Fibroblast of lung (primary cell): ENCODE data around the gene PER2. TPM values are rescaled to one million over a fixed set of nuclear protein-coding genes. Genes with fewer than 3 reads are reported as not detected.

Source experiments
- DNase-seq, 2 donors: peaks; one replicate each; pipeline versions ENCODE4 v3.0.0 to v3.0.0-alpha.2; 2010; ENCODE audit warnings: low read depth in 2 of 2
- H2AFZ ChIP-seq: 2 replicates; pipeline ENCODE4 v1.5.1; 2012; ENCODE audit warnings: low read length, control low read depth, inconsistent platforms
- H3K27ac ChIP-seq: 2 replicates; pipeline ENCODE4 v1.5.1; 2011; ENCODE audit warnings: low read length, control low read depth; ENCODE audit not compliant: insufficient read depth
- H3K27me3 ChIP-seq: 2 replicates; pipeline ENCODE4 v1.5.1; 2011; ENCODE audit warnings: mild to moderate bottlenecking, low read length; ENCODE audit not compliant: control insufficient read depth, insufficient read depth
- H3K36me3 ChIP-seq: 2 replicates; pipeline ENCODE4 v1.5.1; 2011; ENCODE audit warnings: low read length; ENCODE audit not compliant: control insufficient read depth, insufficient read depth
- H3K4me1 ChIP-seq: 2 replicates; pipeline ENCODE4 v1.5.1; 2011; ENCODE audit warnings: low read length; ENCODE audit not compliant: control insufficient read depth, insufficient read depth; ENCODE audit errors: extremely low read depth
- H3K4me2 ChIP-seq: 2 replicates; pipeline ENCODE4 v1.5.1; 2011; ENCODE audit warnings: low read length, control low read depth; ENCODE audit not compliant: insufficient read depth; ENCODE audit errors: extremely low read depth
- H3K4me3 ChIP-seq, 4 experiments: fragments of 200-600 bp in 1 of 4; sonication (generic) in 1 of 4; replicated peaks in 1 of 4; 2 replicates each; pipeline ENCODE4 v1.5.1; 2011 to 2016; ENCODE audit warnings: low read length in 4 of 4, low read depth in 3 of 4, mild to moderate bottlenecking in 3 of 4, control low read depth in 2 of 4, inconsistent platforms in 1 of 4, mixed read lengths in 1 of 4; ENCODE audit not compliant: insufficient read depth in 1 of 4; ENCODE audit errors: control extremely low read depth in 1 of 4
- H3K79me2 ChIP-seq: 2 replicates; pipeline ENCODE4 v1.5.1; 2012; ENCODE audit warnings: mild to moderate bottlenecking, low read length, inconsistent platforms; ENCODE audit not compliant: control insufficient read depth, insufficient read depth
- H3K9ac ChIP-seq: 2 replicates; pipeline ENCODE4 v1.5.1; 2011; ENCODE audit warnings: mild to moderate bottlenecking, low read length, control low read depth; ENCODE audit not compliant: insufficient read depth
- H3K9me3 ChIP-seq: 2 replicates; pipeline ENCODE4 v1.5.1; 2012; ENCODE audit warnings: low read depth, low read length; ENCODE audit not compliant: control insufficient read depth, insufficient read depth
- H4K20me1 ChIP-seq: 2 replicates; pipeline ENCODE4 v1.5.1; 2011; ENCODE audit warnings: low read length; ENCODE audit not compliant: control insufficient read depth, insufficient read depth; ENCODE audit errors: extremely low read depth
- CTCF ChIP-seq, 2 donors: IDR thresholded peaks in 1 of 2; conservative IDR thresholded peaks in 1 of 2; 1 replicate in 1 of 2; 2 replicates in 1 of 2; pipeline ENCODE4 v1.5.1; 2011 to 2012; ENCODE audit warnings: low read length in 2 of 2, control low read depth in 1 of 2, inconsistent platforms in 1 of 2, low read depth in 1 of 2, mild to moderate bottlenecking in 1 of 2
- EZH2 ChIP-seq: IDR thresholded peaks from 2 replicates; pipeline ENCODE4 v1.5.1; 2012; ENCODE audit warnings: low read length, control low read depth, mild to moderate bottlenecking; ENCODE audit errors: missing control alignments
- polyA plus RNA-seq, 2 donors: library from polyadenylated mRNA; depleted of rRNA in 1 of 2; stranded (reverse) in 1 of 2; unstranded in 1 of 2; fragments of >200 nt; gene quantifications; 2 replicates each; pipeline ENCODE4 v1.2.1, GENCODE V29; 2011 to 2012; ENCODE audit warnings: missing spikeins in 1 of 2
- total RNA-seq: library from RNA; depleted of rRNA; stranded (reverse); fragments of >200 nt; gene quantifications from 2 replicates; pipeline ENCODE4 v1.2.1, GENCODE V29; 2014

Gene PER2
- total and polyA plus RNA-seq, 2 donors (not counting 1 experiment from before 2014, with no cell fraction given), result 1.9 to 4.6 TPM

GRCh38 chr2:238231251-238231793, 57.1 kb downstream of the PER2 start:
- Histone ChIP-seq H3K27me3 (peaks cover 41% of the 10 kb centered on the region), H3K4me3 (peak overlapping the region in 2 of 4 experiments; percentile 33 to 35), H3K36me3 (no peaks in the 10 kb centered on the region), H3K9ac (no peak overlapping the region), H3K4me2 (peak overlapping the region; percentile 58), H3K27ac (no peak overlapping the region), H3K4me1 (no peaks in the 10 kb centered on the region), H2AFZ (peak overlapping the region; percentile 26), H3K79me2 (no peaks in the 10 kb centered on the region), H3K9me3 (no peaks in the 10 kb centered on the region), H4K20me1 (no peaks in the 10 kb centered on the region)
- TF ChIP-seq EZH2, result peak; percentile 78
- TF ChIP-seq CTCF (conservative IDR thresholded peaks at IDR 0.05 in 1 of 2, IDR thresholded peaks at IDR 0.05 in 1 of 2; ENCODE audit: low read depth in 1 of 2, low read length in 2 of 2), result no peak
- DNase-seq, result peak; percentile 54 to 67

GRCh38 chr2:238230699-238231098, 57.7 kb downstream of the PER2 start:
- no peaks in the 10 kb centered on the region for H3K79me2 ChIP-seq
- DNase-seq, result no peak
- H3K4me3 ChIP-seq, result no peak overlapping the region
- TF ChIP-seq EZH2, result no peak
- TF ChIP-seq CTCF (conservative IDR thresholded peaks at IDR 0.05 in 1 of 2, IDR thresholded peaks at IDR 0.05 in 1 of 2; ENCODE audit: low read depth in 1 of 2, low read length in 2 of 2), result no peak
- no peaks in the 10 kb centered on the region for H4K20me1 ChIP-seq
- H3K36me3 ChIP-seq, result no peaks in the 10 kb centered on the region
- H3K4me2 ChIP-seq, result no peak overlapping the region
- H2AFZ ChIP-seq, result no peak overlapping the region
- no peak overlapping the region for H3K27ac ChIP-seq
- H3K27me3 ChIP-seq, result peaks cover 37% of the 10 kb centered on the region
- no peaks in the 10 kb centered on the region for H3K4me1 ChIP-seq
- no peak overlapping the region for H3K9ac ChIP-seq
- no peaks in the 10 kb centered on the region for H3K9me3 ChIP-seq

GRCh38 chr2:238228700-238229099, 59.7 kb downstream of the PER2 start:
- no peak overlapping the region for H3K27ac ChIP-seq
- H3K9ac ChIP-seq, result no peak overlapping the region
- H2AFZ ChIP-seq, result no peak overlapping the region
- no peak overlapping the region for H3K4me2 ChIP-seq
- H3K9me3 ChIP-seq, result no peaks in the 10 kb centered on the region
- no peaks in the 10 kb centered on the region for H3K4me1 ChIP-seq
- H4K20me1 ChIP-seq, result no peaks in the 10 kb centered on the region
- DNase-seq, result peak in 1 of 2 donors; percentile 45
- H3K79me2 ChIP-seq, result no peaks in the 10 kb centered on the region
- H3K36me3 ChIP-seq, result no peaks in the 10 kb centered on the region
- no peak overlapping the region for H3K4me3 ChIP-seq
- TF ChIP-seq CTCF (conservative IDR thresholded peaks at IDR 0.05 in 1 of 2, IDR thresholded peaks at IDR 0.05 in 1 of 2; ENCODE audit: low read depth in 1 of 2, low read length in 2 of 2) (no peak), EZH2 (no peak)
- peaks cover 35% of the 10 kb centered on the region for H3K27me3 ChIP-seq
